ENCODE data around the gene GAB1.

DNA sequence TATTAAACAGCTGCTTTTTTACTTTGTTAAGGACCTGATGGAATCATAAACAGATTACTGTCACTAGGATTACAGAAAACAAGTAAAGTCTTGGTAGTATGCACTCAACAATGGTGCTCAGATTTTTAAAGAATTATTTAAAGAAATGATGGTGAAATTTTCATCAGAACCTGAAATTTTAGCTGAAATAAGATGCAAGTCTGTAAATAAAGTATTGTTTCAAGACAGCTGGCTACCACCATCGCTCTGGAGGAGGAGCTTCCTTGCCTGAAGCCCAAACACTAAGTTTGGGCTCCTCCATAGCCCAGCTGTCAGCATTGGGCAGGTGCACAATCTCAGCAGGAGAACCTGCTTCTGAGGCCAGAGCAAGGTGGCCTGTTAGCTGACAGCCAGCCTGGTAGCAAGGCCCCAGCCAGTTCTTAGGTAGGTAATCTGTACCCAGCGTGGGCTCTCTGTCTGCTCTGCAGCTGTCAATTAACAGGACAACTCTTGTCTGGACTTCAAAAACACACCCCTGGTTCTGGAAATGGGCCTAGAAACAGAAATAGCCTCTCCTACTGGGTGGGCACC lies 4.6 kb downstream of the GAB1 start:
- TF ChIP-seq GABPA (IDR thresholded peaks at IDR 0.05; ENCODE audit: borderline replicate concordance, insufficient read depth, low read length) (no peak), EP300 (IDR thresholded peaks at IDR 0.05; ENCODE audit: borderline replicate concordance in 1 of 2, low read depth in 2 of 2, low read length in 2 of 2) (no peak), POLR2A (IDR thresholded peaks at IDR 0.05; ENCODE audit: control extremely low read depth in 1 of 2, low read depth in 2 of 2, low read length in 2 of 2) (no peak), EZH2 (IDR thresholded peaks at IDR 0.05; ENCODE audit: low read depth, low read length, severe bottlenecking) (no peak), CTCF (IDR thresholded peaks at IDR 0.05; ENCODE audit: control extremely low read depth in 1 of 3, insufficient read depth in 1 of 3, low read depth in 1 of 3, low read length in 3 of 3) (no peak), KDM4A (IDR thresholded peaks at IDR 0.05; ENCODE audit: low read depth, low read length, severe bottlenecking) (no peak), ZNF274 (IDR thresholded peaks at IDR 0.05; ENCODE audit: borderline replicate concordance, extremely low read depth, low read length) (no peak), HDAC2 (IDR thresholded peaks at IDR 0.05; ENCODE audit: borderline replicate concordance in 1 of 2, low read depth in 2 of 2, low read length in 2 of 2) (no peak), RFX5 (IDR thresholded peaks at IDR 0.05; ENCODE audit: borderline replicate concordance, low read depth, low read length) (no peak), TAF7 (optimal IDR thresholded peaks at IDR 0.05; ENCODE audit: borderline replicate concordance, low read depth, low read length) (no peak), BRCA1 (IDR thresholded peaks at IDR 0.05; ENCODE audit: low read depth, low read length) (no peak), SIN3A (conservative IDR thresholded peaks at IDR 0.05 in 1 of 2, IDR thresholded peaks at IDR 0.05 in 1 of 2; ENCODE audit: low read depth in 1 of 2, low read length in 2 of 2) (no peak), TBP (IDR thresholded peaks at IDR 0.05; ENCODE audit: low read depth, low read length) (no peak)
